GM19099 (cell line): ENCODE measurements around the gene VIPR1.

ENCODE experiments used
- POLR2A ChIP-seq: IDR thresholded peaks from 3 replicates; pipeline ENCODE4 v1.6.1; 2011; ENCODE audit warnings: low read depth; ENCODE audit not compliant: insufficient read length; ENCODE audit errors: extremely low read depth

Gene VIPR1

GRCh38 chr3:42515391-42515916, 13.0 kb downstream of the VIPR1 start:
- no peak for TF ChIP-seq POLR2A

- TF ChIP-seq POLR2A: no peak
Observed at GRCh38 chr3:42515976-42516375, 13.5 kb downstream of the VIPR1 start.

GRCh38 chr3:42516443-42516842, 14.0 kb downstream of the VIPR1 start:
- TF ChIP-seq POLR2A: no peak

- TF ChIP-seq POLR2A: no peak
Observed at GRCh38 chr3:42517117-42517516, 14.7 kb downstream of the VIPR1 start.

- TF ChIP-seq POLR2A: no peak
Observed at GRCh38 chr3:42518800-42519567, 16.5 kb downstream of the VIPR1 start.

GRCh38 chr3:42519568-42519962, 17.1 kb downstream of the VIPR1 start:
- TF ChIP-seq POLR2A: no peak

GRCh38 chr3:42520336-42520735, 17.9 kb downstream of the VIPR1 start:
- TF ChIP-seq POLR2A: no peak

GRCh38 chr3:42520906-42521305, 18.5 kb downstream of the VIPR1 start:
- TF ChIP-seq POLR2A: no peak

- no peak for TF ChIP-seq POLR2A
Observed at GRCh38 chr3:42524751-42525150, 22.3 kb downstream of the VIPR1 start.

- TF ChIP-seq POLR2A: no peak
Observed at GRCh38 chr3:42525212-42525611, 22.8 kb downstream of the VIPR1 start.

GRCh38 chr3:42525736-42526345, 23.4 kb downstream of the VIPR1 start:
- no peak for TF ChIP-seq POLR2A

- TF ChIP-seq POLR2A: no peak
Observed at GRCh38 chr3:42526616-42527367, 24.3 kb downstream of the VIPR1 start.

- no peak for TF ChIP-seq POLR2A
Observed at GRCh38 chr3:42527368-42527917, 25.0 kb downstream of the VIPR1 start.

- no peak for TF ChIP-seq POLR2A
Observed at GRCh38 chr3:42529468-42529867, 27.0 kb downstream of the VIPR1 start.

GRCh38 chr3:42530073-42530472, 27.6 kb downstream of the VIPR1 start:
- TF ChIP-seq POLR2A: no peak
